Adipocyte (in vitro differentiated cells): Measurements from ENCODE around the gene TTC1.
A peak's percentile ranks its signal among the peaks of the same experiment; 100 is the strongest.
"Not testable (repeated sequence)": the region's sequence is repeated elsewhere in the genome, so short reads cannot be mapped to it uniquely, and the experiment has no call there.

Experiments
- DNase-seq: peaks from one replicate; pipeline ENCODE4 v3.0.0-alpha.2; 2015; ENCODE audit warnings: low read depth
- H3K27me3 ChIP-seq: replicated peaks from 2 replicates; pipeline ENCODE4 v1.7.0; 2013; ENCODE audit warnings: mild to moderate bottlenecking, low read length, moderate library complexity; ENCODE audit not compliant: control insufficient read depth, insufficient read depth
- H3K36me3 ChIP-seq: 2 replicates; pipeline ENCODE4 v1.7.0; 2013; ENCODE audit warnings: low read length, mild to moderate bottlenecking, moderate library complexity; ENCODE audit not compliant: control insufficient read depth, insufficient read depth, severe bottlenecking
- H3K4me1 ChIP-seq: 2 replicates; pipeline ENCODE4 v1.7.0; 2013; ENCODE audit warnings: mild to moderate bottlenecking, low read length, moderate library complexity; ENCODE audit not compliant: control insufficient read depth, insufficient read depth
- H3K4me3 ChIP-seq: 2 replicates; pipeline ENCODE4 v1.7.0; 2013; ENCODE audit warnings: mild to moderate bottlenecking, low read length, moderate library complexity
- H3K9ac ChIP-seq: 2 replicates; pipeline ENCODE4 v1.7.0; 2013; ENCODE audit warnings: mild to moderate bottlenecking, low read length, moderate library complexity
- H3K9me3 ChIP-seq: 2 replicates; pipeline ENCODE4 v1.7.0; 2013; ENCODE audit warnings: mild to moderate bottlenecking, low read length, moderate library complexity; ENCODE audit not compliant: control insufficient read depth

Gene TTC1

GRCh38 chr5:160007514-160007913, 1.4 kb upstream of the TTC1 start:
- H3K27me3 ChIP-seq, result no peaks in the 10 kb centered on the region
- peaks cover 9% of the 10 kb centered on the region for H3K36me3 ChIP-seq
- no peak overlapping the region for H3K4me3 ChIP-seq
- H3K9ac ChIP-seq, result no peak overlapping the region
- no peaks in the 10 kb centered on the region for H3K9me3 ChIP-seq
- no peak for DNase-seq
- peaks cover 22% of the 10 kb centered on the region for H3K4me1 ChIP-seq

GRCh38 chr5:160008529-160008876, 436 bp upstream of the TTC1 start:
- H3K4me3 ChIP-seq, H3K9me3 ChIP-seq, DNase-seq, H3K9ac ChIP-seq, H3K27me3 ChIP-seq: not testable (repeated sequence)
- Histone ChIP-seq H3K36me3 (peaks cover 16% of the 10 kb centered on the region), H3K4me1 (peaks cover 22% of the 10 kb centered on the region)

GRCh38 chr5:160009591-160009989, 651 bp downstream of the TTC1 start:
- Histone ChIP-seq H3K4me1 (peaks cover 22% of the 10 kb centered on the region), H3K9me3 (no peaks in the 10 kb centered on the region), H3K36me3 (peaks cover 16% of the 10 kb centered on the region), H3K9ac (peak overlapping the region; percentile 92), H3K4me3 (peak overlapping the region; percentile 98), H3K27me3 (no peaks in the 10 kb centered on the region)
- DNase-seq, result no peak

GRCh38 chr5:160011471-160011870, 2.5 kb downstream of the TTC1 start:
- Histone ChIP-seq H3K4me1 (peaks cover 22% of the 10 kb centered on the region), H3K27me3 (no peaks in the 10 kb centered on the region), H3K4me3 (no peak overlapping the region), H3K36me3 (peaks cover 18% of the 10 kb centered on the region), H3K9ac (no peak overlapping the region), H3K9me3 (no peaks in the 10 kb centered on the region)
- no peak for DNase-seq

GRCh38 chr5:160014197-160014596, 5.3 kb downstream of the TTC1 start:
- H3K9me3 ChIP-seq, H3K27me3 ChIP-seq, H3K9ac ChIP-seq, DNase-seq, H3K4me3 ChIP-seq: not testable (repeated sequence)
- H3K4me1 ChIP-seq, result peaks cover 27% of the 10 kb centered on the region
- peaks cover 33% of the 10 kb centered on the region for H3K36me3 ChIP-seq

- Histone ChIP-seq H3K9ac (no peak overlapping the region), H3K4me1 (peaks cover 16% of the 10 kb centered on the region), H3K4me3 (no peak overlapping the region), H3K36me3 (peaks cover 21% of the 10 kb centered on the region), H3K9me3 (no peaks in the 10 kb centered on the region), H3K27me3 (no peaks in the 10 kb centered on the region)
- no peak for DNase-seq
Observed at GRCh38 chr5:160018945-160019625, 10.1 kb downstream of the TTC1 start.

GRCh38 chr5:160020266-160020770, 11.4 kb downstream of the TTC1 start:
- H3K9me3 ChIP-seq, result no peaks in the 10 kb centered on the region

GRCh38 chr5:160020964-160021363, 12.0 kb downstream of the TTC1 start:
- Histone ChIP-seq H3K36me3 (peaks cover 21% of the 10 kb centered on the region), H3K9me3 (no peaks in the 10 kb centered on the region), H3K27me3 (no peaks in the 10 kb centered on the region), H3K4me3 (no peak overlapping the region), H3K4me1 (peaks cover 20% of the 10 kb centered on the region), H3K9ac (no peak overlapping the region)
- no peak for DNase-seq

More at GRCh38 chr5:160020266-160020770, 11.4 kb downstream of the TTC1 start:
- Histone ChIP-seq H3K4me1 (peaks cover 20% of the 10 kb centered on the region), H3K36me3 (peaks cover 21% of the 10 kb centered on the region), H3K27me3 (no peaks in the 10 kb centered on the region), H3K4me3 (no peak overlapping the region), H3K9ac (no peak overlapping the region)
- no peak for DNase-seq

GRCh38 chr5:160021831-160022446, 13.0 kb downstream of the TTC1 start:
- Histone ChIP-seq H3K27me3 (no peaks in the 10 kb centered on the region), H3K9ac (no peak overlapping the region), H3K4me1 (peaks cover 20% of the 10 kb centered on the region), H3K4me3 (no peak overlapping the region), H3K9me3 (no peaks in the 10 kb centered on the region), H3K36me3 (peaks cover 14% of the 10 kb centered on the region)
- peak; percentile 88 for DNase-seq

GRCh38 chr5:160023007-160023907, 14.3 kb downstream of the TTC1 start:
- H3K9ac ChIP-seq, result no peak overlapping the region
- H3K4me3 ChIP-seq, result no peak overlapping the region
- no peaks in the 10 kb centered on the region for H3K9me3 ChIP-seq
- H3K27me3 ChIP-seq, result no peaks in the 10 kb centered on the region
- no peak for DNase-seq
- peaks cover 7% of the 10 kb centered on the region for H3K36me3 ChIP-seq
- peaks cover 20% of the 10 kb centered on the region for H3K4me1 ChIP-seq
